ENCODE measurements around the gene PRKAA1. TPM values are rescaled to one million over a fixed set of nuclear protein-coding genes. Genes with fewer than 3 reads are reported as not detected.
"Not testable (repeated sequence)": the region's sequence is repeated elsewhere in the genome, so short reads cannot be mapped to it uniquely, and the experiment has no call there.

Gene PRKAA1
- total and polyA plus RNA-seq, 2 of the 4 experiments (the other 2 are of a cell fraction): 47.7 to 94.1 TPM

DNA sequence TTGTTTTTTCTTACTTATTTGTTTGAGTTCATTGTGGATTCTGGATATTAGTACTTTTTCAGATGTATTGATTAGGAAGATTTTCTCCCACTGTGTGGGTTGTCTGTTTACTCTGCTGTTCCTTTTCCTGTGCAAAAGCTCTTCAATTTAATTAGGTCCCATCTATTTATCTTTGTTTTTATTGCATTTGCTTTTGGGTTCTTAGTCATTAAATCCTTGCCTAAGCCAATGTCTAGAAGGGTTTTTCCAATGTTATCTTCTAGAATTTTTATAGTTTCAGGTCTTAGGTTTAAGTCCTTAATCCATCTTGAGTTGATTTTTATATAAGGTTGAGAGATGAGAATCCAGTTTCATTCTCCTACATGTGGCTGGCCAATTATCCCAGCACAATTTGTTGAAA, 3.8 kb downstream of the PRKAA1 start:
- H3K4me3 ChIP-seq (ENCODE audit: insufficient read depth, low read depth, low read length); ATAC-seq (ENCODE audit: low read depth); H2BK5ac ChIP-seq (ENCODE audit: low read depth, low read length, poor library complexity, severe bottlenecking); H3K23ac ChIP-seq (ENCODE audit: low read depth, low read length); H3K4me1 ChIP-seq (ENCODE audit: control insufficient read depth, insufficient read depth, low read length); POLR2A ChIA-PET (ENCODE audit: unreplicated experiment); H3K18ac ChIP-seq (ENCODE audit: low read depth, low read length); H2BK15ac ChIP-seq (ENCODE audit: low read depth, low read length); in situ Hi-C loops (cut with MboI; ENCODE audit: low sequenced_read_pairs); H3K9me3 ChIP-seq (ENCODE audit: control insufficient read depth, insufficient read depth, low read length); DNase-seq; H2BK20ac ChIP-seq (ENCODE audit: low read depth, low read length); dilution Hi-C loops (cut with HindIII; ENCODE audit: low sequenced_read_pairs, unreplicated experiment); H2BK120ac ChIP-seq (ENCODE audit: low read depth, low read length); H3K9me1 ChIP-seq (ENCODE audit: insufficient read depth, low read length); H3K27me3 ChIP-seq (ENCODE audit: control insufficient read depth, insufficient read depth, low read length); H2AFZ ChIP-seq (replicated peaks; ENCODE audit: low read length, poor library complexity); BruUV-seq (replicated peaks); H4K91ac ChIP-seq (ENCODE audit: insufficient read depth, low read depth, low read length); H3K9ac ChIP-seq (ENCODE audit: low read depth, low read length); CTCF ChIA-PET; H3K14ac ChIP-seq (replicated peaks; ENCODE audit: low read depth, low read length); H3K56ac ChIP-seq (ENCODE audit: extremely low read depth, insufficient read depth, low read length); H3K4ac ChIP-seq (ENCODE audit: low read depth, low read length); H3K36me3 ChIP-seq (ENCODE audit: control insufficient read depth, insufficient read depth, low read length); H3K27ac ChIP-seq (ENCODE audit: insufficient read depth, low read length); H2AK9ac ChIP-seq (replicated peaks; ENCODE audit: low read depth, low read length, poor library complexity); H3K4me2 ChIP-seq (ENCODE audit: low read depth, low read length); H2AK5ac ChIP-seq (ENCODE audit: low read depth, low read length); H4K8ac ChIP-seq (ENCODE audit: low read depth in 2 of 2, low read length in 2 of 2); H4K5ac ChIP-seq (ENCODE audit: low read depth, low read length); intact Hi-C loops (cut with micrococcal nuclease): not testable (repeated sequence)
- peaks cover 0 to 39% of the 10 kb centered on the region in 2 experiments; a peak in 2 of 4 replicates for H3K79me1 ChIP-seq (ENCODE audit: low read depth in 1 of 2, low read length in 2 of 2)
- peaks cover 76% of the 10 kb centered on the region for H4K20me1 ChIP-seq (ENCODE audit: insufficient read depth, low read length)

DNA sequence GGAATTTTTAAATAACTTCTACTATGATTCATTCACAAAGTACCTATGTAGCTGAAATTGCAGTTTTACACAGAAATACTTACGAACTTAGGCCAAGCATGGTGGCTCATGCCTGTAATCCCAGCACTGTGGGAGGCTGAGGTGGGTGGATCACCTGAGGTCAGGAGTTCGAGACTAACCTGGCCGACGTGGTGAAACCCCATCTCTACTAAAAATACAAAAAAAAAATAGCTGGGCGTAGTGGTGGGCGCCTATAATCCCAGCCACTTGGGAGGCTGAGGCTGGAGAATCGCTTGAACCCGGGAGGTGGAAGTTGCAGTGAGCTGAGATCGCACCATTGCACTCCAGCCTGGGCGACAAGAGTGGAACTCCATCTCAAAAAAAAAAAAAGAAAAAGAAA, 5.5 kb downstream of the PRKAA1 start:
- H3K9ac ChIP-seq (ENCODE audit: low read depth, low read length); CTCF ChIA-PET; H2AK9ac ChIP-seq (replicated peaks; ENCODE audit: low read depth, low read length, poor library complexity); H3K14ac ChIP-seq (replicated peaks; ENCODE audit: low read depth, low read length); H2AFZ ChIP-seq (replicated peaks; ENCODE audit: low read length, poor library complexity); H3K36me3 ChIP-seq (ENCODE audit: control insufficient read depth, insufficient read depth, low read length); H2BK5ac ChIP-seq (ENCODE audit: low read depth, low read length, poor library complexity, severe bottlenecking); dilution Hi-C loops (cut with HindIII; ENCODE audit: low sequenced_read_pairs, unreplicated experiment); H3K23ac ChIP-seq (ENCODE audit: low read depth, low read length); H3K4me3 ChIP-seq (ENCODE audit: insufficient read depth, low read depth, low read length); H3K18ac ChIP-seq (ENCODE audit: low read depth, low read length); H4K91ac ChIP-seq (ENCODE audit: insufficient read depth, low read depth, low read length); H4K5ac ChIP-seq (ENCODE audit: low read depth, low read length); BruUV-seq (replicated peaks); H2BK120ac ChIP-seq (ENCODE audit: low read depth, low read length); H3K9me1 ChIP-seq (ENCODE audit: insufficient read depth, low read length); H2AK5ac ChIP-seq (ENCODE audit: low read depth, low read length); H3K4ac ChIP-seq (ENCODE audit: low read depth, low read length); ATAC-seq (ENCODE audit: low read depth); H3K27me3 ChIP-seq (ENCODE audit: control insufficient read depth, insufficient read depth, low read length); intact Hi-C loops (cut with micrococcal nuclease); in situ Hi-C loops (cut with MboI; ENCODE audit: low sequenced_read_pairs); H2BK15ac ChIP-seq (ENCODE audit: low read depth, low read length); H3K4me2 ChIP-seq (ENCODE audit: low read depth, low read length); H3K4me1 ChIP-seq (ENCODE audit: control insufficient read depth, insufficient read depth, low read length); H3K9me3 ChIP-seq (ENCODE audit: control insufficient read depth, insufficient read depth, low read length); H4K8ac ChIP-seq (ENCODE audit: low read depth in 2 of 2, low read length in 2 of 2); H2BK20ac ChIP-seq (ENCODE audit: low read depth, low read length); H3K56ac ChIP-seq (ENCODE audit: extremely low read depth, insufficient read depth, low read length); H3K27ac ChIP-seq (ENCODE audit: insufficient read depth, low read length): not testable (repeated sequence)
- peaks cover 0 to 45% of the 10 kb centered on the region in 2 experiments; a peak in 2 of 4 replicates for H3K79me1 ChIP-seq (ENCODE audit: low read depth in 1 of 2, low read length in 2 of 2)
- H4K20me1 ChIP-seq (ENCODE audit: insufficient read depth, low read length): peaks cover 89% of the 10 kb centered on the region
- POLR2A ChIA-PET (ENCODE audit: unreplicated experiment): interaction anchor here (0.7 kb wide), 1 partner anchor 14 kb away, joined by 3 read pairs; no protein-coding TSS in a partner anchor
- peak; percentile 27 for DNase-seq
- no CpG with 5 or more reads among the region's 10 CpGs for WGBS, 2 experiments (ENCODE audit: extremely low coverage in 2 of 2, insufficient read length in 1 of 2)
